H1 (cell line): ENCODE results near the gene CPPED1. TPM values are rescaled to one million over a fixed set of nuclear protein-coding genes. Genes with fewer than 3 reads are reported as not detected.

ENCODE experiments used
- CTCF ChIA-PET: fragments of 300-600 bp; sonication (Branson Sonifier 250); formaldehyde crosslinking; loops from one replicate; lab custom pipeline; 2021; ENCODE audit not compliant: partially characterized antibody; lab: Charles Lee
- POLR2A ChIA-PET: fragments of 300-600 bp; sonication (Branson Sonifier 250); formaldehyde crosslinking; loops from one replicate; lab custom pipeline; 2021; ENCODE audit warnings: inconsistent platforms; ENCODE audit not compliant: partially characterized antibody; lab: Charles Lee
- DNase-seq, 2 experiments: peaks; one replicate each; pipeline versions ENCODE4 v3.0.0 to v3.0.0-alpha.2; 2010 to 2022; ENCODE audit warnings: low spot score in 2 of 2, low read depth in 1 of 2, mixed read lengths in 1 of 2
- FAIRE-seq: peaks from 2 replicates; lab custom pipeline; 2011; peaks lifted over from hg19 to GRCh38; lab: Jason Lieb, UNC
- H2AFZ ChIP-seq: 2 replicates; pipeline ENCODE4 v1.8.1; 2012; ENCODE audit warnings: low read length, inconsistent platforms
- H2AK5ac ChIP-seq: 2 replicates; pipeline ENCODE4 v1.6.1; 2013; ENCODE audit warnings: low read depth, low read length
- H2BK120ac ChIP-seq: replicated peaks from 2 replicates; pipeline ENCODE3; 2013; ENCODE audit warnings: low read depth, low read length, inconsistent platforms
- H2BK12ac ChIP-seq: 2 replicates; pipeline ENCODE4 v1.6.1; 2013; ENCODE audit warnings: low read depth, low read length
- H2BK15ac ChIP-seq: 2 replicates; pipeline ENCODE4 v1.6.1; 2013; ENCODE audit warnings: low read length
- H2BK20ac ChIP-seq: 2 replicates; pipeline ENCODE4 v1.6.1; 2013; ENCODE audit warnings: low read length
- H2BK5ac ChIP-seq: 2 replicates; pipeline ENCODE4 v1.6.1; 2013; ENCODE audit warnings: low read depth, low read length
- H3K14ac ChIP-seq: 2 replicates; pipeline ENCODE4 v1.6.1; 2013; ENCODE audit warnings: inconsistent platforms; ENCODE audit not compliant: insufficient read length
- H3K18ac ChIP-seq: 2 replicates; pipeline ENCODE4 v1.6.1; 2013; ENCODE audit warnings: low read length; ENCODE audit errors: extremely low read depth
- H3K23ac ChIP-seq: 2 replicates; pipeline ENCODE4 v1.6.1; 2013; ENCODE audit warnings: inconsistent platforms; ENCODE audit not compliant: insufficient read length
- H3K23me2 ChIP-seq: 2 replicates; pipeline ENCODE4 v1.6.1; 2013; ENCODE audit warnings: low read depth, low read length
- H3K27ac ChIP-seq: 2 replicates; pipeline ENCODE4 v1.6.1; 2011; ENCODE audit warnings: low read depth, low read length, inconsistent platforms
- H3K27me3 ChIP-seq, 4 experiments: replicated peaks in 1 of 4; 1 replicate in 1 of 4; 2 replicates in 3 of 4; pipeline versions ENCODE4 v1.6.1 to v1.8.1; 2011 to 2013; ENCODE audit warnings: low read length in 3 of 4, mild to moderate bottlenecking in 3 of 4, inconsistent platforms in 2 of 4, mixed read lengths in 2 of 4, moderate library complexity in 1 of 4; ENCODE audit not compliant: control insufficient read depth in 3 of 4, insufficient read depth in 3 of 4; ENCODE audit errors: extremely low read depth in 1 of 4
- H3K36me3 ChIP-seq, 4 experiments: 2 replicates each; pipeline versions ENCODE4 v1.6.1 to v1.8.1; 2011 to 2013; ENCODE audit warnings: mild to moderate bottlenecking in 4 of 4, low read length in 3 of 4, moderate library complexity in 2 of 4, control low read depth in 1 of 4, inconsistent platforms in 1 of 4; ENCODE audit not compliant: insufficient read depth in 4 of 4, control insufficient read depth in 2 of 4
- H3K4ac ChIP-seq: replicated peaks from 2 replicates; pipeline ENCODE3; 2013; ENCODE audit warnings: low read length, low read depth, mixed read lengths, inconsistent platforms; ENCODE audit not compliant: insufficient read length
- H3K4me1 ChIP-seq, 4 experiments: replicated peaks in 1 of 4; 1 replicate in 1 of 4; 2 replicates in 3 of 4; pipeline versions ENCODE4 v1.6.1 to v1.8.1; 2011 to 2013; ENCODE audit warnings: low read length in 3 of 4, inconsistent platforms in 2 of 4, mixed read lengths in 1 of 4; ENCODE audit not compliant: insufficient read depth in 4 of 4, control insufficient read depth in 3 of 4
- H3K4me2 ChIP-seq, 2 experiments: 2 replicates each; pipeline versions ENCODE4 v1.6.1 to v1.8.1; 2011 to 2013; ENCODE audit warnings: low read depth in 2 of 2, low read length in 2 of 2, control low read depth in 1 of 2, inconsistent platforms in 1 of 2, mild to moderate bottlenecking in 1 of 2; ENCODE audit not compliant: insufficient read depth in 1 of 2
- H3K4me3 ChIP-seq, 4 experiments: fragments of 200-600, 300-600 bp in 1 of 4; sonication (generic), shearing (Covaris generic), sonication (Bioruptor Twin) in 1 of 4; 2 replicates each; pipeline versions ENCODE4 v1.5.1 to v1.8.1; 2011 to 2016; ENCODE audit warnings: low read length in 4 of 4, low read depth in 3 of 4, control low read depth in 2 of 4, inconsistent platforms in 2 of 4, mild to moderate bottlenecking in 2 of 4, mixed read lengths in 1 of 4, moderate library complexity in 1 of 4; ENCODE audit not compliant: insufficient read depth in 2 of 4; ENCODE audit errors: extremely low read depth in 1 of 4
- H3K56ac ChIP-seq: replicated peaks from 2 replicates; pipeline ENCODE3; 2013; ENCODE audit warnings: low read depth, mild to moderate bottlenecking, mixed read lengths, low read length, inconsistent platforms; ENCODE audit not compliant: insufficient read length
- H3K79me1 ChIP-seq: 2 replicates; pipeline ENCODE4 v1.6.1; 2013; ENCODE audit warnings: low read depth, low read length, control low read depth
- H3K79me2 ChIP-seq, 2 experiments: 2 replicates each; pipeline versions ENCODE4 v1.6.1 to v1.8.1; 2012 to 2013; ENCODE audit warnings: low read length in 2 of 2, mild to moderate bottlenecking in 2 of 2, inconsistent platforms in 1 of 2; ENCODE audit not compliant: insufficient read depth in 2 of 2, control insufficient read depth in 1 of 2
- H3K9ac ChIP-seq, 4 experiments: replicated peaks in 1 of 4; 1 replicate in 1 of 4; 2 replicates in 3 of 4; pipeline versions ENCODE4 v1.6.1 to v1.8.1; 2011 to 2013; ENCODE audit warnings: low read depth in 3 of 4, low read length in 3 of 4, control low read depth in 2 of 4, mild to moderate bottlenecking in 2 of 4, moderate library complexity in 2 of 4, inconsistent platforms in 1 of 4; ENCODE audit errors: extremely low read depth in 1 of 4
- H3K9me3 ChIP-seq, 2 experiments: 2 replicates each; pipeline versions ENCODE4 v1.6.1 to v1.8.1; 2012 to 2013; ENCODE audit warnings: mild to moderate bottlenecking in 2 of 2, moderate library complexity in 2 of 2, control low read depth in 1 of 2, inconsistent platforms in 1 of 2, low read depth in 1 of 2, low read length in 1 of 2, mixed read lengths in 1 of 2; ENCODE audit not compliant: insufficient read depth in 2 of 2
- H4K20me1 ChIP-seq, 2 experiments: replicated peaks in 1 of 2; 2 replicates each; pipeline versions ENCODE3 to v1.8.1; 2011 to 2013; ENCODE audit warnings: inconsistent platforms in 2 of 2, low read length in 2 of 2, mild to moderate bottlenecking in 1 of 2; ENCODE audit not compliant: insufficient read depth in 2 of 2, control insufficient read depth in 1 of 2
- H4K5ac ChIP-seq: 2 replicates; pipeline ENCODE4 v1.6.1; 2013; ENCODE audit warnings: low read length, low read depth, mixed read lengths, inconsistent platforms; ENCODE audit not compliant: insufficient read length
- H4K8ac ChIP-seq: 2 replicates; pipeline ENCODE4 v1.8.0; 2013; ENCODE audit warnings: mild to moderate bottlenecking, moderate library complexity, low read length, inconsistent platforms; ENCODE audit not compliant: insufficient read depth; ENCODE audit errors: extremely low read depth
- H4K91ac ChIP-seq: replicated peaks from 2 replicates; pipeline ENCODE3; 2013; ENCODE audit warnings: low read length, mixed read lengths, inconsistent platforms; ENCODE audit not compliant: insufficient read length
- ASH2L ChIP-seq: fragments of 200-600, 300-600 bp; sonication (generic); IDR thresholded peaks from one replicate; pipeline ENCODE4 v1.7.1; 2017; ENCODE audit warnings: low read length
- WGBS, 2 experiments: shearing (Covaris generic) in 1 of 2; methylation state at CpG; one replicate each; pipeline versions ENCODE4 v1.1.6 to v1.1.7; 2013 to 2015; ENCODE audit warnings: low lambda C conversion rate in 2 of 2, mixed read lengths in 2 of 2, inconsistent platforms in 1 of 2, low coverage in 1 of 2, missing lambda C conversion rate in 1 of 2; ENCODE audit not compliant: insufficient replicate concordance in 2 of 2, insufficient coverage in 1 of 2, insufficient read length in 1 of 2; ENCODE audit errors: extremely low coverage in 1 of 2, missing lambda C conversion rate in 1 of 2; 5-methylcytosine and 5-hydroxymethylcytosine counted together
- polyA plus RNA-seq, 7 experiments: library from polyadenylated mRNA; depleted of rRNA in 3 of 7; stranded (reverse) in 5 of 7; unstranded in 2 of 7; fragments of >200 nt in 5 of 7; fragments of 200-250 nt in 2 of 7; gene quantifications; 1 replicate in 5 of 7; 2 replicates in 1 of 7; 4 replicates in 1 of 7; pipeline versions ENCODE4 v1.2.1 to v1.2.3, GENCODE V29; 2011 to 2013; ENCODE audit warnings: missing spikeins in 2 of 7, mixed read lengths in 2 of 7
- total RNA-seq: library from RNA; stranded (reverse); fragmentation: NEBNext Ultra II Directional; extraction: Animal tissue kit (Norgen Biotek cat#: 25700); gene quantifications from 2 replicates; pipeline ENCODE4 v1.2.1, GENCODE V29; 2021
- TF ChIP-seq, protein P1 (sequence below): IDR thresholded peaks from 2 replicates; pipeline ENCODE4 v1.6.1; 2011; ENCODE audit warnings: low read length, improper control_type of control experiment

The CPPED1 gene
- total and polyA plus RNA-seq, 2 of the 8 experiments (the other 6 are each of a cell fraction or from before 2014, with no cell fraction given) = 3.5 to 11.2 TPM

DNA sequence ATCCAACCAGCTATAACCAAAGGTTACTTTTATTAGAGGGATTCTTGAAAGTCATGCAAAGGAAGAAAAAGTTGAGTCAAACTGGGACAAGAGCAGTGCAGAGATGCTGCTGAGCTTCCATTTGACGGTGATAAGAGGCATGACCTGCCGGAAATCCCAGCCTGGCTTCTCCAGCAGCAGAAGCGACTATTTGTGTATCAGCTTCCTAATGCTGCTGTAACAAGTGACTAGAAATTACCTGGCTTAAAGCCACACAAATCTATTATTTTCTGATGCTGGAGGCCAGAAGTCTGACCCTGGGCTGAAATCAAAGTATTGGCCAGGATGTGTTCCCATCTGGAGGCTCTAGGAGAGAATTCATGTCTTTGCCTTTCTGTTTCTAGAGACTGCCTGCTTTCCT is 41.6 kb upstream of the CPPED1 start:
- Histone ChIP-seq H3K14ac (no peak overlapping the region), H2BK12ac (no peak overlapping the region), H2BK120ac (no peak overlapping the region), H3K23me2 (no peaks in the 10 kb centered on the region), H3K4ac (no peak overlapping the region), H4K91ac (no peak overlapping the region), H3K4me3 (no peak overlapping the region), H3K9me3 (no peaks in the 10 kb centered on the region), H4K20me1 (no peaks in the 10 kb centered on the region), H4K8ac (no peak overlapping the region), H3K27ac (no peak overlapping the region), H3K4me1 (no peaks in the 10 kb centered on the region), H3K27me3 (no peaks in the 10 kb centered on the region), H2AFZ (no peak overlapping the region), H3K79me2 (no peaks in the 10 kb centered on the region), H2BK5ac (no peak overlapping the region), H3K36me3 (no peaks in the 10 kb centered on the region), H2BK15ac (no peak overlapping the region), H4K5ac (no peak overlapping the region), H3K79me1 (no peaks in the 10 kb centered on the region), H3K9ac (no peak overlapping the region), H2BK20ac (no peak overlapping the region), H3K4me2 (no peak overlapping the region), H3K18ac (no peak overlapping the region), H2AK5ac (no peak overlapping the region), H3K56ac (no peak overlapping the region), H3K23ac (no peak overlapping the region)
- WGBS, 2 experiments = 92% methylated on average over 3 of the region's 3 CpGs; no CpG with 5 or more reads in 1 of the 2 experiments
- FAIRE-seq (no peak), DNase-seq (no peak)
- ChIA-PET POLR2A (no interaction called here), CTCF (interaction anchor here (0.6 to 0.9 kb wide), 2 partner anchors 8 to 346 kb away, joined by 3 read pairs; no protein-coding TSS in a partner anchor)
- no peak for TF ChIP-seq ASH2L
- TF ChIP-seq, protein P1, sequence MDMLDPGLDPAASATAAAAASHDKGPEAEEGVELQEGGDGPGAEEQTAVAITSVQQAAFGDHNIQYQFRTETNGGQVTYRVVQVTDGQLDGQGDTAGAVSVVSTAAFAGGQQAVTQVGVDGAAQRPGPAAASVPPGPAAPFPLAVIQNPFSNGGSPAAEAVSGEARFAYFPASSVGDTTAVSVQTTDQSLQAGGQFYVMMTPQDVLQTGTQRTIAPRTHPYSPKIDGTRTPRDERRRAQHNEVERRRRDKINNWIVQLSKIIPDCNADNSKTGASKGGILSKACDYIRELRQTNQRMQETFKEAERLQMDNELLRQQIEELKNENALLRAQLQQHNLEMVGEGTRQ = no peak
